ENCODE data around the gene TNK1.

TNK1 gene

DNA sequence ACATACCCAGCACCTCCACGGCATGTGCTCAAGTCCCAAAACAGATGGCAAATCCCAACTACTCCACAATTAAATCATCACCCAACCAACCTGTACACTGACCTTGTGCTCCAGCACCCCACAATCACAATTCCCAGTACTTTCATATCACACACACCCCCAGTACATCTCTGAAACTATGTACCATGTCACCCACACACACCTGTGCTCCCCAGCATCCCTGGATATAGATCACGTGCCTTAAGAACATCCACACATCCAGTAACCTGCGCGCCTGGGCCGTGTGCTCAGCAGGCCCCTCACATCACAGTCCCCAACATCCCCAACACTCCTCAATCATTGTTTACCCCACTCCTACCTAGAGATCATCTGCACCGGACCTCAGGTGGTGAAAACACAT, 28.8 kb downstream of the TNK1 start:
- no peak for ATAC-seq (ENCODE audit: insufficient read depth, low read depth)
- 0 out of 2 replicates have a peak, but pooled peaks cover 2% of the 10 kb centered on the region for H4K20me1 ChIP-seq (ENCODE audit: insufficient read depth, low read length)
- no peak overlapping the region for H3K9ac ChIP-seq (ENCODE audit: low read depth, low read length)
- H3K4me2 ChIP-seq (ENCODE audit: insufficient read depth, low read length), result no peak overlapping the region
- no peak for DNase-seq
- H3K27me3 ChIP-seq (ENCODE audit: insufficient read depth, low read length, poor library complexity), result no peaks in the 10 kb centered on the region
- H3K4me3 ChIP-seq (ENCODE audit: low read depth in 1 of 2, low read length in 2 of 2), result no peak overlapping the region
- peaks cover 15% of the 10 kb centered on the region for H3K4me1 ChIP-seq (ENCODE audit: insufficient read depth, low read length)
- no peak overlapping the region for H3K27ac ChIP-seq (ENCODE audit: low read length)
- TF ChIP-seq, protein P1, sequence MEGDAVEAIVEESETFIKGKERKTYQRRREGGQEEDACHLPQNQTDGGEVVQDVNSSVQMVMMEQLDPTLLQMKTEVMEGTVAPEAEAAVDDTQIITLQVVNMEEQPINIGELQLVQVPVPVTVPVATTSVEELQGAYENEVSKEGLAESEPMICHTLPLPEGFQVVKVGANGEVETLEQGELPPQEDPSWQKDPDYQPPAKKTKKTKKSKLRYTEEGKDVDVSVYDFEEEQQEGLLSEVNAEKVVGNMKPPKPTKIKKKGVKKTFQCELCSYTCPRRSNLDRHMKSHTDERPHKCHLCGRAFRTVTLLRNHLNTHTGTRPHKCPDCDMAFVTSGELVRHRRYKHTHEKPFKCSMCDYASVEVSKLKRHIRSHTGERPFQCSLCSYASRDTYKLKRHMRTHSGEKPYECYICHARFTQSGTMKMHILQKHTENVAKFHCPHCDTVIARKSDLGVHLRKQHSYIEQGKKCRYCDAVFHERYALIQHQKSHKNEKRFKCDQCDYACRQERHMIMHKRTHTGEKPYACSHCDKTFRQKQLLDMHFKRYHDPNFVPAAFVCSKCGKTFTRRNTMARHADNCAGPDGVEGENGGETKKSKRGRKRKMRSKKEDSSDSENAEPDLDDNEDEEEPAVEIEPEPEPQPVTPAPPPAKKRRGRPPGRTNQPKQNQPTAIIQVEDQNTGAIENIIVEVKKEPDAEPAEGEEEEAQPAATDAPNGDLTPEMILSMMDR (IDR thresholded peaks at IDR 0.05; ENCODE audit: borderline replicate concordance, extremely low read depth, low read length, poor library complexity, severe bottlenecking), result no peak
- no peak for TF ChIP-seq EZH2 (IDR thresholded peaks at IDR 0.05; ENCODE audit: borderline replicate concordance, low read depth, low read length, severe bottlenecking)
- no peak overlapping the region for H2AFZ ChIP-seq (ENCODE audit: low read depth, low read length)
- peaks cover 23% of the 10 kb centered on the region for H3K36me3 ChIP-seq (ENCODE audit: insufficient read depth, low read length)
- H3K79me2 ChIP-seq (ENCODE audit: insufficient read depth, low read length), result no peaks in the 10 kb centered on the region
- no peaks in the 10 kb centered on the region for H3K9me3 ChIP-seq (ENCODE audit: insufficient read depth, low read length, severe bottlenecking)

DNA sequence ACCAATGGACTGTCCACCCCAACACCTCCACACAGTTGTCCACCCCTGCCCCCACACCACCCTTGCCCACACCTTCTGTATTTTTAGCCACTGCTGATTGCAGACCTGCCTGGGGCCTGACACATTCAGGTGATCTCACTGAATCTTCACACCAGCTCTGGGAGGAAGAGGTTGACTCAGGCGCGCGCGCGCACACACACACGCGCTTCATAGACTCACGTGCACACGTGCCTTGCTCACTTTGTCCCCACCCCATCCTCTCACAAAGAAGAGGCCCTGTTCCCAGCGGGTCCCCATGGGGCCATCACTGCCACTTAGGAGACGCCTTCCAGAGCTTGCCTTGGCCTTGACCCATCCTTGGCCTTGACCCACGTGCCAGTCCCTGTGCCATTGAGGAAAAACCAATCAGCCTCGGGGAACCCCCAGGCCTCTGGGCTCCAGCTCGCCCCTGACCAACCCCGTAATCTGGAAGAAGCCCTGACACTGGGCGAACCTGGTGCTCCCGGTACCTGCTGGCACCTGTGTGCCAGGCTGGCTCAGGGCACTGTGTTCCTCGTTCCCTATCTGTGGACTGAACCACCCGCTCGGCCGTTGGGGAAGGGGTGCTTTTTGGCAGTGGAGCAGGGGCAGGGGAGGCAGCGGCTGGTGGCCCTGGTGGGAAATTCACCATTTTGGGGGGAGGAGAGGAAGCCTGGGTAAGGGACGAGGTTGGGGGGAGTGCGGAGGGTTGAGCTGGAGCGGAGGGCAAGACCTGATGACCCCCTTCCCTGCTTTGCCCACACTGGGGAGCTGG, 29.9 kb downstream of the TNK1 start:
- Histone ChIP-seq H3K4me3 (ENCODE audit: low read depth in 1 of 2, low read length in 2 of 2) (no peak overlapping the region), H2AFZ (ENCODE audit: low read depth, low read length) (no peak overlapping the region), H3K9ac (ENCODE audit: low read depth, low read length) (no peak overlapping the region), H3K4me1 (ENCODE audit: insufficient read depth, low read length) (peaks cover 5% of the 10 kb centered on the region), H3K36me3 (ENCODE audit: insufficient read depth, low read length) (peaks cover 23% of the 10 kb centered on the region), H3K9me3 (ENCODE audit: insufficient read depth, low read length, severe bottlenecking) (no peaks in the 10 kb centered on the region), H3K79me2 (ENCODE audit: insufficient read depth, low read length) (no peaks in the 10 kb centered on the region), H3K27me3 (ENCODE audit: insufficient read depth, low read length, poor library complexity) (no peaks in the 10 kb centered on the region), H4K20me1 (ENCODE audit: insufficient read depth, low read length) (0 out of 2 replicates have a peak, but pooled peaks cover 2% of the 10 kb centered on the region), H3K4me2 (ENCODE audit: insufficient read depth, low read length) (no peak overlapping the region), H3K27ac (ENCODE audit: low read length) (no peak overlapping the region)
- ATAC-seq (ENCODE audit: insufficient read depth, low read depth), result no peak
- no peak for DNase-seq
- no peak for TF ChIP-seq EZH2 (IDR thresholded peaks at IDR 0.05; ENCODE audit: borderline replicate concordance, low read depth, low read length, severe bottlenecking)
- TF ChIP-seq, protein P1 (IDR thresholded peaks at IDR 0.05; ENCODE audit: borderline replicate concordance, extremely low read depth, low read length, poor library complexity, severe bottlenecking), result no peak

DNA sequence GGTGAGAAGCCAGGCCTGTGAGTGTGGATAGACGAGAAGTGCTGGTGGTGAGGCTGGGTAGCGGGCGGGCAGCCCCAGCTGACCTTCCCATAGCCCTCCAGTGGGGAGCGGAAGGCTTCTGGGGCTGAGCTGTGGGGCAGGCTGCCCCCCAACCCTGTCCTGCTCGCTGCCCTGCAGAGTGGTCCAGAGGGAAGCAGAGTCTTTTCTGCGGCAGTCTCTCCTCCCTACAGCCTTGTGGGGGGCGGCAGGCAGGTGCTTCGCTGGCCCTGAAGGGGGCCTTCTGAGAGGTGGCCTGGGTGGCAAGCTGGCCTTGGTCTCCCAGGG, 30.5 kb downstream of the TNK1 start:
- H3K4me1 ChIP-seq (ENCODE audit: insufficient read depth, low read length), result no peaks in the 10 kb centered on the region
- 0 out of 2 replicates have a peak, but pooled peaks cover 2% of the 10 kb centered on the region for H4K20me1 ChIP-seq (ENCODE audit: insufficient read depth, low read length)
- H3K9ac ChIP-seq (ENCODE audit: low read depth, low read length), result no peak overlapping the region
- no peak overlapping the region for H2AFZ ChIP-seq (ENCODE audit: low read depth, low read length)
- ATAC-seq (ENCODE audit: insufficient read depth, low read depth), result no peak
- peaks cover 23% of the 10 kb centered on the region for H3K36me3 ChIP-seq (ENCODE audit: insufficient read depth, low read length)
- no peak overlapping the region for H3K4me2 ChIP-seq (ENCODE audit: insufficient read depth, low read length)
- H3K4me3 ChIP-seq (ENCODE audit: low read depth in 1 of 2, low read length in 2 of 2), result no peak overlapping the region
- TF ChIP-seq, protein P1 (IDR thresholded peaks at IDR 0.05; ENCODE audit: borderline replicate concordance, extremely low read depth, low read length, poor library complexity, severe bottlenecking), result no peak
- TF ChIP-seq EZH2 (IDR thresholded peaks at IDR 0.05; ENCODE audit: borderline replicate concordance, low read depth, low read length, severe bottlenecking), result no peak
- H3K79me2 ChIP-seq (ENCODE audit: insufficient read depth, low read length), result no peaks in the 10 kb centered on the region
- no peak for DNase-seq
- H3K9me3 ChIP-seq (ENCODE audit: insufficient read depth, low read length, severe bottlenecking), result no peaks in the 10 kb centered on the region
- no peaks in the 10 kb centered on the region for H3K27me3 ChIP-seq (ENCODE audit: insufficient read depth, low read length, poor library complexity)
- no peak overlapping the region for H3K27ac ChIP-seq (ENCODE audit: low read length)

Data from DND-41 (cell line).